GM23338 (cell line): ENCODE results near the gene HYAL2. TPM values are rescaled to one million over a fixed set of nuclear protein-coding genes. Genes with fewer than 3 reads are reported as not detected.
A peak's percentile ranks its signal among the peaks of the same experiment; 100 is the strongest.

Experiments
- ATAC-seq: fragments of 200-7000 bp; cut with Tn5 transposase; 3 replicates; pipeline ENCODE4 v1.9.1; 2020
- DNase-seq: peaks from one replicate; pipeline ENCODE4 v3.0.0-alpha.2; 2015; ENCODE audit warnings: low spot score
- H2AFZ ChIP-seq: fragments of 200-600 bp; sonication (generic); 2 replicates; pipeline ENCODE4 v1.8.0; 2016; ENCODE audit warnings: antibody characterized with exemption, mild to moderate bottlenecking, moderate library complexity
- H3F3A ChIP-seq: fragments of 200-600 bp; sonication (generic); replicated peaks from 2 replicates; pipeline ENCODE4 v1.8.0; 2017; ENCODE audit warnings: antibody characterized with exemption, mixed run types, low read depth
- H3K27ac ChIP-seq: fragments of 200-600 bp; sonication (generic); 2 replicates; pipeline ENCODE4 v1.6.1; 2016; ENCODE audit warnings: low read depth
- H3K27me3 ChIP-seq: fragments of 200-600 bp; sonication (generic); 2 replicates; pipeline ENCODE4 v1.8.0; 2016; ENCODE audit warnings: mild to moderate bottlenecking, mixed run types, moderate library complexity; ENCODE audit not compliant: insufficient read depth
- H3K36me3 ChIP-seq: fragments of 200-600 bp; sonication (generic); 2 replicates; pipeline ENCODE4 v1.8.0; 2016; ENCODE audit warnings: mild to moderate bottlenecking; ENCODE audit not compliant: insufficient read depth
- H3K4me1 ChIP-seq: fragments of 200-600 bp; sonication (generic); 2 replicates; pipeline ENCODE4 v1.8.0; 2016; ENCODE audit warnings: mild to moderate bottlenecking, moderate library complexity; ENCODE audit not compliant: insufficient read depth
- H3K4me2 ChIP-seq: fragments of 200-600 bp; sonication (generic); 2 replicates; pipeline ENCODE4 v1.7.1; 2017; ENCODE audit warnings: mixed run types
- H3K4me3 ChIP-seq: fragments of 200-600 bp; sonication (generic); 2 replicates; pipeline ENCODE4 v1.6.1; 2016; ENCODE audit warnings: mixed run types
- H3K79me2 ChIP-seq: fragments of 200-600 bp; sonication (generic); replicated peaks from 2 replicates; pipeline ENCODE4 v1.8.0; 2017; ENCODE audit warnings: mild to moderate bottlenecking; ENCODE audit not compliant: insufficient read depth
- H3K9me2 ChIP-seq: fragments of 200-600 bp; sonication (generic); 2 replicates; pipeline ENCODE4 v1.8.0; 2017; ENCODE audit not compliant: insufficient read depth
- H4K20me1 ChIP-seq: fragments of 200-600 bp; sonication (generic); replicated peaks from 2 replicates; pipeline ENCODE4 v1.8.0; 2017; ENCODE audit warnings: mild to moderate bottlenecking; ENCODE audit not compliant: insufficient read depth
- H3K27ac Mint-ChIP-seq: 2 replicates; pipeline ENCODE4 v1.8.0; 2020; ENCODE audit warnings: inconsistent platforms, mild to moderate bottlenecking, moderate library complexity, mixed read lengths
- H3K27me3 Mint-ChIP-seq: 3 replicates; pipeline ENCODE4 v1.8.0; 2022; ENCODE audit warnings: low read depth, mild to moderate bottlenecking, moderate library complexity, mixed read lengths, inconsistent platforms; ENCODE audit not compliant: insufficient read depth, poor library complexity
- H3K36me3 Mint-ChIP-seq: 3 replicates; pipeline ENCODE4 v1.8.0; 2021; ENCODE audit warnings: low read depth, mild to moderate bottlenecking, inconsistent platforms, moderate library complexity, mixed read lengths
- H3K4me1 Mint-ChIP-seq: 3 replicates; pipeline ENCODE4 v1.8.0; 2020; ENCODE audit warnings: mild to moderate bottlenecking, inconsistent platforms, mixed read lengths
- H3K4me3 Mint-ChIP-seq: 3 replicates; pipeline ENCODE4 v1.8.0; 2021; ENCODE audit warnings: moderate library complexity, mild to moderate bottlenecking, inconsistent platforms, mixed read lengths
- H3K9me3 Mint-ChIP-seq: 3 replicates; pipeline ENCODE4 v1.8.0; 2020; ENCODE audit warnings: moderate library complexity, mild to moderate bottlenecking, inconsistent platforms, mixed read lengths
- CREB1 ChIP-seq: fragments of 250-450 bp; sonication (Bioruptor Pico); IDR thresholded peaks from 2 replicates; pipeline ENCODE4 v1.5.0; 2020; ENCODE audit warnings: low read depth, mild to moderate bottlenecking, moderate library complexity
- EZH2 ChIP-seq: fragments of 200-600 bp; sonication (generic); IDR thresholded peaks from one replicate; pipeline ENCODE4 v1.8.0; 2017; ENCODE audit warnings: antibody characterized with exemption, mild to moderate bottlenecking, low read depth; ENCODE audit not compliant: unreplicated experiment
- JUNB ChIP-seq: IDR thresholded peaks from one replicate; pipeline ENCODE4 v1.6.1; 2016; ENCODE audit warnings: antibody characterized with exemption; ENCODE audit not compliant: unreplicated experiment
- POLR2AphosphoS5 ChIP-seq: IDR thresholded peaks from 2 replicates; pipeline ENCODE4 v1.6.1; 2016; ENCODE audit warnings: antibody characterized with exemption, low read depth
- REST ChIP-seq: IDR thresholded peaks from one replicate; pipeline ENCODE4 v1.6.1; 2018; ENCODE audit warnings: antibody characterized with exemption; ENCODE audit not compliant: unreplicated experiment
- STAT1 ChIP-seq: IDR thresholded peaks from one replicate; pipeline ENCODE4 v1.6.1; 2016; ENCODE audit warnings: antibody characterized with exemption; ENCODE audit not compliant: unreplicated experiment
- ZNF114 ChIP-seq: fragments of 250-450 bp; sonication (Bioruptor Pico); IDR thresholded peaks from 2 replicates; pipeline ENCODE4 v1.5.0; 2020; ENCODE audit warnings: mild to moderate bottlenecking, moderate library complexity
- ZNF331 ChIP-seq: fragments of 250-450 bp; sonication (Bioruptor Pico); IDR thresholded peaks from 2 replicates; pipeline ENCODE4 v1.5.0; 2020; ENCODE audit warnings: low read depth, mild to moderate bottlenecking, moderate library complexity
- ZNF462 ChIP-seq: fragments of 250-450 bp; sonication (Bioruptor Pico); IDR thresholded peaks from 2 replicates; pipeline ENCODE4 v1.5.0; 2020; ENCODE audit warnings: mild to moderate bottlenecking, moderate library complexity
- polyA plus RNA-seq: library from polyadenylated mRNA; unstranded; fragments of >200 nt; fragmentation: Nextera tagmentation; extraction: Ambion mirVana; gene quantifications from 2 replicates; pipeline ENCODE4 v1.2.1, GENCODE V29; 2016
- total RNA-seq: library from RNA; depleted of rRNA; stranded (reverse); fragments of >200 nt; shearing (Covaris generic); gene quantifications from 2 replicates; pipeline ENCODE4 v1.2.3, GENCODE V29; 2014
- TF ChIP-seq, protein P1 (sequence below): IDR thresholded peaks from 2 replicates; pipeline ENCODE4 v1.6.1; 2016; ENCODE audit warnings: antibody characterized with exemption
- TF ChIP-seq, protein P2 (sequence below), 2 experiments: fragments of 200-600 bp in 1 of 2; sonication (generic) in 1 of 2; conservative IDR thresholded peaks; 2 replicates each; pipeline versions ENCODE4 v1.5.1 to v1.6.1; 2016 to 2017; ENCODE audit warnings: antibody characterized with exemption in 2 of 2, low read depth in 2 of 2, mild to moderate bottlenecking in 2 of 2, moderate library complexity in 1 of 2

The HYAL2 gene
- total and polyA plus RNA-seq, 2 experiments from 2014 or later, result 28.9 to 74.3 TPM

- TF ChIP-seq REST, result no peak
- TF ChIP-seq ZNF331 (CRISPR knock-in tag), result no peak
- TF ChIP-seq, protein P1, sequence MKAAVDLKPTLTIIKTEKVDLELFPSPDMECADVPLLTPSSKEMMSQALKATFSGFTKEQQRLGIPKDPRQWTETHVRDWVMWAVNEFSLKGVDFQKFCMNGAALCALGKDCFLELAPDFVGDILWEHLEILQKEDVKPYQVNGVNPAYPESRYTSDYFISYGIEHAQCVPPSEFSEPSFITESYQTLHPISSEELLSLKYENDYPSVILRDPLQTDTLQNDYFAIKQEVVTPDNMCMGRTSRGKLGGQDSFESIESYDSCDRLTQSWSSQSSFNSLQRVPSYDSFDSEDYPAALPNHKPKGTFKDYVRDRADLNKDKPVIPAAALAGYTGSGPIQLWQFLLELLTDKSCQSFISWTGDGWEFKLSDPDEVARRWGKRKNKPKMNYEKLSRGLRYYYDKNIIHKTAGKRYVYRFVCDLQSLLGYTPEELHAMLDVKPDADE, result no peak
- TF ChIP-seq JUNB, result no peak
Observed at GRCh38 chr3:50338965-50339364, 16.4 kb upstream of the HYAL2 start (continued).

DNA sequence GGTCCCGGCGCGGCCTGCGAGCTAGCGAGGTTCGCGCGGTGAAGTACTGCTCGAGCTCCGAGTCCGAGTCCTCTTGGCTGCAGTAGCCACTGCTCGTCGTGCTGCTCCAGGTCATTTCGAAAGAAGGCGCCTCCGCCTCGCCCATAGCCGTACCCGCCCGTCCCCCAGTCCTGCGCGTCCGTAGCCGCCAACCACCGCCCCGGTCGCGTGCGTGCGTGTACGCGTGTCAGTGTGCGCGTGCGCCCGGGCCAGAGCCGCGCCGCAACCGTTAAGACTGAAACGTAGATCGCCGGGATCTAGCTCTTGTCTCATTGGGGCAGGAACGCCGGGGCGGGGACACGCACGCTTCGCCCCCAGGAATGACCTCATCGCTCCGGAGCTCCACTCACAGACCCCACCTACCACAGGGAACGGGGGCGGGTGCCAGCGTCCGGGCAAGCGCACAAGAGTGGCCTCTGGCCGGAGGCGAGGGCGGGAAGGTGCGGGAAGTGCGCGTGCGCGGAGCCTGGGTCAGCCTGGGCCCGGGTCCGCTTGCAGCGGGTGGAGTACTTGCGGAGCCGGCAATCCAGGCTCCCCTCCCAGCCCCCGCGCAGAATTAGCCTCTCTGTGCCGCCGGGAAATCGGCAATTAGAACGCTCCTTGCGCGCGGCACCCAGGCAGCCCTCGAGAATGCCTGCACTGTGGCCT is 14.8 kb upstream of the HYAL2 start:
- H3K4me1 Mint-ChIP-seq, result peaks cover 34% of the 10 kb centered on the region
- Histone ChIP-seq H3K4me3 (peak overlapping the region; percentile 97), H4K20me1 (peaks cover 17% of the 10 kb centered on the region), H3K36me3 (no peaks in the 10 kb centered on the region), H3K9me2 (no peaks in the 10 kb centered on the region), H3K79me2 (peaks cover 36% of the 10 kb centered on the region), H3K27ac (peak overlapping the region; percentile 87), H3K4me2 (peak overlapping the region; percentile 90), H3F3A (peaks cover 38% of the 10 kb centered on the region), H3K4me1 (peaks cover 24% of the 10 kb centered on the region), H2AFZ (peak overlapping the region; percentile 91; the same call in 1 of the 2 replicates), H3K27me3 (peaks cover 42% of the 10 kb centered on the region)
- peaks cover under 1% of the 10 kb centered on the region; the same call in 1 of the 3 replicates for H3K36me3 Mint-ChIP-seq
- H3K27ac Mint-ChIP-seq, result peak overlapping the region; percentile 95
- H3K9me3 Mint-ChIP-seq, result peaks cover 3% of the 10 kb centered on the region; the same call in 1 of the 3 replicates
- H3K4me3 Mint-ChIP-seq, result peak overlapping the region; percentile 90
- DNase-seq (peak; percentile 99), ATAC-seq (peak; percentile 75)
- peaks cover 51% of the 10 kb centered on the region for H3K27me3 Mint-ChIP-seq
- TF ChIP-seq EZH2 (no peak), ZNF462 (no peak), ZNF114 (no peak), POLR2AphosphoS5 (peak; percentile 93), ZNF331 (CRISPR knock-in tag) (no peak), STAT1 (no peak), CREB1 (CRISPR knock-in tag) (peak; percentile 56)
- TF ChIP-seq, protein P2, sequence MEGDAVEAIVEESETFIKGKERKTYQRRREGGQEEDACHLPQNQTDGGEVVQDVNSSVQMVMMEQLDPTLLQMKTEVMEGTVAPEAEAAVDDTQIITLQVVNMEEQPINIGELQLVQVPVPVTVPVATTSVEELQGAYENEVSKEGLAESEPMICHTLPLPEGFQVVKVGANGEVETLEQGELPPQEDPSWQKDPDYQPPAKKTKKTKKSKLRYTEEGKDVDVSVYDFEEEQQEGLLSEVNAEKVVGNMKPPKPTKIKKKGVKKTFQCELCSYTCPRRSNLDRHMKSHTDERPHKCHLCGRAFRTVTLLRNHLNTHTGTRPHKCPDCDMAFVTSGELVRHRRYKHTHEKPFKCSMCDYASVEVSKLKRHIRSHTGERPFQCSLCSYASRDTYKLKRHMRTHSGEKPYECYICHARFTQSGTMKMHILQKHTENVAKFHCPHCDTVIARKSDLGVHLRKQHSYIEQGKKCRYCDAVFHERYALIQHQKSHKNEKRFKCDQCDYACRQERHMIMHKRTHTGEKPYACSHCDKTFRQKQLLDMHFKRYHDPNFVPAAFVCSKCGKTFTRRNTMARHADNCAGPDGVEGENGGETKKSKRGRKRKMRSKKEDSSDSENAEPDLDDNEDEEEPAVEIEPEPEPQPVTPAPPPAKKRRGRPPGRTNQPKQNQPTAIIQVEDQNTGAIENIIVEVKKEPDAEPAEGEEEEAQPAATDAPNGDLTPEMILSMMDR (conservative IDR thresholded peaks at IDR 0.05; ENCODE audit: low read depth in 2 of 2), result no peak
